Measurements from ENCODE around the gene METTL2B. TPM values are rescaled to one million over a fixed set of nuclear protein-coding genes. Genes with fewer than 3 reads are reported as not detected.
"Not testable (repeated sequence)": the region's sequence is repeated elsewhere in the genome, so short reads cannot be mapped to it uniquely, and the experiment has no call there.

Gene METTL2B
- total and polyA plus RNA-seq, 3 donors from 2014 or later: 20.0 to 27.1 (median 26.7) TPM

DNA sequence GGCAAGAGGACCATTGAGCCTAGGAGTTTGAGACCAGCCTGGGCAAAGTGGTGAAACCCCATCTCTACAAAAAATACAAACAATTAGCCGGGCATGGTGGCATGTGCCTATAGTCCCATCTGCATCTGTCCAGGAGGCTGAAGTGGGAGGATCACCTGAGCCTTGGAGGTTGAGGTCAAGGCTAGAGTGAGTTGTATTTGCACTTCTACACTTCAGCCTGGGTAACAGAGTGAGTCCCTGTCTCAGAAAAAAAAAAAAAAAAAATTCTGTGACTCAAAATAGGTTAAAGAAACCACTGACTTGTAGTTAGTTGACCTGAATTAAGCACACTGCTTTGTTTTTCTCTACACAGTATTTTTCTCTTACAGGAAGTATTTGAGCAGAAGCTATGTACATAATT lies 74.4 kb downstream of the METTL2B start:
- H3K27ac ChIP-seq: no peak overlapping the region
- intact Hi-C loops (cut with DNase I; ENCODE audit: low total_unique reads): no loop called here

DNA sequence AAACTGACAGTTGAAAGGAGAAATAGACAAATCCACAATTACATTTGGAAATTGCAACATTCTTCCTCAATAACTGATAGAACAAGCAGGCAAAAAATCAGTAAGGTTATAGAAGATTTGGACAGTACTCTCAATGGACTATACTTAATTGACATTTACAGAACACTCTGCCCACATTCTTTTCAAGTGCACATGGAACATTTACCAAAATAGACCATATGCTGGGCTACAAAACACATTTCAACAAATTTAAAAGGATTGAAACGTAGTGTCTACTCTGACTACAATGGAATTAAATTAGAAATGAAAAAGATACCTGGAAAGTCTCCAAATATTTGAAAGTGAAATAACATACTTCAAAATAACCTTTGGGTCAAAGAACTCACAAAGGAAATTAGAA lies 77.8 kb downstream of the METTL2B start:
- H3K4me3 ChIP-seq; intact Hi-C loops (cut with DNase I; ENCODE audit: low total_unique reads); H3K27me3 ChIP-seq; H3K9me3 ChIP-seq; H3K4me1 ChIP-seq; DNase-seq; H3K36me3 ChIP-seq (ENCODE audit: low read depth, missing control alignments); H3K27ac ChIP-seq: not testable (repeated sequence)
- 10 to 17% methylated on average over 1 of the region's 1 CpG for WGBS, 2 donors

More for the DNA sequence above, 74.4 kb downstream of the METTL2B start:
- no peak overlapping the region for H3K4me3 ChIP-seq
- no peak for DNase-seq
- H3K36me3 ChIP-seq (ENCODE audit: low read depth, missing control alignments): no peaks in the 10 kb centered on the region
- H3K9me3 ChIP-seq: no peaks in the 10 kb centered on the region
- 91 to 100% methylated on average over 1 of the region's 1 CpG for WGBS, 2 donors
- no peaks in the 10 kb centered on the region for H3K4me1 ChIP-seq
- no peaks in the 10 kb centered on the region for H3K27me3 ChIP-seq
- no peak for TF ChIP-seq POLR2A (IDR thresholded peaks at IDR 0.05)
- TF ChIP-seq, protein P1, sequence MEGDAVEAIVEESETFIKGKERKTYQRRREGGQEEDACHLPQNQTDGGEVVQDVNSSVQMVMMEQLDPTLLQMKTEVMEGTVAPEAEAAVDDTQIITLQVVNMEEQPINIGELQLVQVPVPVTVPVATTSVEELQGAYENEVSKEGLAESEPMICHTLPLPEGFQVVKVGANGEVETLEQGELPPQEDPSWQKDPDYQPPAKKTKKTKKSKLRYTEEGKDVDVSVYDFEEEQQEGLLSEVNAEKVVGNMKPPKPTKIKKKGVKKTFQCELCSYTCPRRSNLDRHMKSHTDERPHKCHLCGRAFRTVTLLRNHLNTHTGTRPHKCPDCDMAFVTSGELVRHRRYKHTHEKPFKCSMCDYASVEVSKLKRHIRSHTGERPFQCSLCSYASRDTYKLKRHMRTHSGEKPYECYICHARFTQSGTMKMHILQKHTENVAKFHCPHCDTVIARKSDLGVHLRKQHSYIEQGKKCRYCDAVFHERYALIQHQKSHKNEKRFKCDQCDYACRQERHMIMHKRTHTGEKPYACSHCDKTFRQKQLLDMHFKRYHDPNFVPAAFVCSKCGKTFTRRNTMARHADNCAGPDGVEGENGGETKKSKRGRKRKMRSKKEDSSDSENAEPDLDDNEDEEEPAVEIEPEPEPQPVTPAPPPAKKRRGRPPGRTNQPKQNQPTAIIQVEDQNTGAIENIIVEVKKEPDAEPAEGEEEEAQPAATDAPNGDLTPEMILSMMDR (IDR thresholded peaks at IDR 0.05): no peak

Small RNAs within 50 kb of the gene (small RNA-seq; reads per million reads assigned to genes)
- gene AC010655.1 (0 reads per million in 2 donors), gene AC010655.2 (0 reads per million in 2 donors), gene RF00017 (0 reads per million in 2 donors), gene RNU7-54P (0 reads per million in 2 donors)

Other genes with a start within 250 kb of the METTL2B start
- gene LEP, start 235.5 kb upstream of the METTL2B start, total RNA-seq: under 1 TPM; 0.31 to 0.55 TPM
- 0.46 TPM for gene LEP, start 235.5 kb upstream of the METTL2B start, polyA plus RNA-seq (ENCODE audit: insufficient read depth, low read depth, low replicate concordance)
- gene RBM28, start 132.8 kb upstream of the METTL2B start, total RNA-seq: 10 to 100 TPM; 54.5 to 58.3 TPM
- gene RBM28, start 132.8 kb upstream of the METTL2B start, polyA plus RNA-seq (ENCODE audit: insufficient read depth, low read depth, low replicate concordance): 25.7 TPM
- 1 to 10 TPM in 1 of 2 donors, under 1 TPM in 1; 0.16 to 1.1 TPM for gene PRRT4, start 115.1 kb upstream of the METTL2B start, total RNA-seq
- 1.1 TPM for gene PRRT4, start 115.1 kb upstream of the METTL2B start, polyA plus RNA-seq (ENCODE audit: insufficient read depth, low read depth, low replicate concordance)
- gene IMPDH1, start 66.8 kb upstream of the METTL2B start, total RNA-seq: 10 to 100 TPM; 48.3 to 64.5 TPM
- 32.3 TPM for gene IMPDH1, start 66.8 kb upstream of the METTL2B start, polyA plus RNA-seq (ENCODE audit: insufficient read depth, low read depth, low replicate concordance)
- gene HILPDA, start 20.9 kb upstream of the METTL2B start, total RNA-seq: 10 to 100 TPM; 34.3 to 44.8 TPM
- 31.4 TPM for gene HILPDA, start 20.9 kb upstream of the METTL2B start, polyA plus RNA-seq (ENCODE audit: insufficient read depth, low read depth, low replicate concordance)
- gene GARIN1A, start 195.5 kb downstream of the METTL2B start, total RNA-seq: 10 to 100 TPM; 12.0 to 46.8 TPM
- 46.0 TPM for gene GARIN1A, start 195.5 kb downstream of the METTL2B start, polyA plus RNA-seq (ENCODE audit: insufficient read depth, low read depth, low replicate concordance)

Measured in testis (tissue), 3 donors.